Anterior cingulate cortex (tissue), 58 donors: ENCODE data around the gene SLC4A3.
"Not testable (repeated sequence)": the region's sequence is repeated elsewhere in the genome, so short reads cannot be mapped to it uniquely, and the experiment has no call there.

Source experiments
- DNase-seq, 58 donors: peaks; one replicate each; lab custom pipeline; 2025; lab: John Stamatoyannopoulos, UW

Gene SLC4A3

GRCh38 chr2:219643084-219643473, 15.6 kb downstream of the SLC4A3 start:
- no peak for DNase-seq

DNA sequence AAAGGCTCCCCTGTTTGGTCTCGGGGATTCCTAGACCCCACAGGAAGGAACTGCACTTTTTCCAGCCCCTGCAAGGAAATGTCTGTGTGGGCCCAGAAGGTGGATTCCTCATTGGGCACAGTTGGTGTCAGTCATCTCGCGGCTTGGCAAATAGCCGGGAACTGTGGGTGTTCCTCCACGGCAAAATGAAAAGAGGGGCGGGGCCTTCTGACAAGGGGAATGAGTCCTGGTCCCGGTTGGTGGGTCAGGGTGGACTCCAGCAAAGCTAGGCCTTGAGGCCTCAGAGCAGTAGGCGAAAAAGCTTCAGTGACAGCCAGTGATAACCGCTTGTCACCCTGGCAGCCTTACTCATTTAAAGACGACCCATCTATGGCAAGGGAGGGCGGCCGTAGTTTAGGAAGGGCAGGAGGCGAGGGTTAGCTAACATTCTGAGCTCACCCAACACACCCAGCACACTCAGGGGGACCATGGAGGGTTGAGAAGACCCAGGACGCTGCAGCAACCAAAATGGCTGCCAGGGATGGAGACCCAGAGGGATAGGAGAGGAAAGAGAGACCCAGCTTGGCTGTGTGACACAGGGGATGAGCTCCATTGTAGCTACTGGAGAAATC, 16.5 kb downstream of the SLC4A3 start:
- DNase-seq, result no peak

- peak in 7 of 58 donors; percentile 18 to 47 (median 37) for DNase-seq
Observed at GRCh38 chr2:219644801-219645480, 17.5 kb downstream of the SLC4A3 start.

DNA sequence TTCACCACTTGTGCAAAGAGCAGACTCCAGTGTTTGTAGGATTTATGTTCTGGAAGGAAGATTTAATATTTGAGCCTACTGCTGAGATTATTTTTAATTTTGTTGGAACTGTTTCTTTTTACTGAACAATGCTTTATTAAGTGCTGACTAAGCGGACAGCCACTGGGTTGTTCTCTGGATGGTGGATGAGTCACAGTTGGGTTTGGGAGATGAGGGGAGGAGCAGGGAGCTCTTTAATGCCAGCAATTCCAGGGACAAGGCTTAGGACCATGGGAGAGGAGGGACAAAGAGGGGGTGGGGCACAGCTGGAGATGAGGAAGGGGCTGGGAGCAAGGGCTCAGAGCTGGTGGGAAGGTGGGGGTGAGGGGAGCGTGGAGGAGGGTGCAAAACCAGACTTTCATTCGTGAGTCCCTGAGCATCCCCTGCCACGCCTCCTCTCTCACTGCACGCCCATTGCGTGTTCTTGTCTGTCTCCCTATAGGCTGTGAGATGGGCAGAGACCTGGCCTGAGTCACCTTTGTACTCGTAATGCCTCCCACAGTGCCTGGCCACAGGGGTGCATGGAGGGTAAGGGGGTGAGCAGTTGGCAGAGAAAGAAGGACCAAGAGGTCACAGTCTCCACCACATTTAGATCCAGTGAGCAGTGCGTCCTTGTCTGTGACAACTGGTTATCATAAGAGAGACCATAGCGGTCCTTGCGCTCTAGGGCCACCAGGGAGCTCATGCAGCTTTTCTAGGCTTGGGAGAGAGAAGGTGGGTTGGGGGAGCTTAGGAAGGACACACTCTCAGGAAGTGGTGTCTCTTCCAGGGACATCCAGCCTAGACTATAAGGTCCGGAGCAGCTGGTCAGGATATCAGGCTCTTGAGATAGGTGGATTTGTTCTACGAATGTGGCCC, 18.4 kb downstream of the SLC4A3 start:
- peak in 3 of 58 donors; percentile 14 to 63 (median 24) for DNase-seq

DNA sequence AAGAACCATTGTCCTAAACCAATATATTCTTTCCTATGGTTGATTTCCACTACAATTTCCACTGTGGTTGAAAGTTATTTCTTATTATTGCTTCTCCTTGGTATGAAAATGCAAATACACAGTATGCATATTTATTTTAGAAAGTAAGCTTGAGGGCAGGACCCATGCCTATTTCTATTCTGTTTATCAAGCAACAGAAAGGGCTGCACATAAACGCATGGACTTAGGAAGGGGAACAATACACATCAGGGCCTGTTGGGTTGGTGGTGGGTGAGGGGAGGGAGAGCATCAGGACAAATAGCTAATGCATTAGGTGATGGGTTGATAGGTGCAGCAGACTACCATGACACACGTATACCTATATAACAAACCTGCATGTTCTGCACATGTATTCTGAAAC, 20.7 kb downstream of the SLC4A3 start:
- no peak for DNase-seq

DNA sequence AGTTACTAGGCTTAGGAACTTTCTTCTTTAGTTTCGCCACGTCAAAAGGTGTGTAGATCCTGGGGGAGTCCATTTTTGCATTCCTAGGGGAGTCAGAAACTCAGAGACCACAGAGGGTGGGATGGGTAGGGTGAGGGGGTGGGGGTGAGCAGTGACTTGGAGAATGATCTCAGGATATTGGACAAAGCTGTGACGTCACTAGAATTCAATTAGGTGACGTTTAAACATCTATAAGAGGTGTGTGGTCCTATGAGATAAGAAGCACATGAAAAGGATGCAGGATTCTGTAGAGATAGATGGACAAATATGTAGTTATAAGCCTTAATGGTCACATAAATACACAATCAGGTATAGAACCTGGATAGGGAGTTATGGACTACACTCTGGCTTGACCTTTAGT, 21.5 kb downstream of the SLC4A3 start:
- no peak for DNase-seq

DNA sequence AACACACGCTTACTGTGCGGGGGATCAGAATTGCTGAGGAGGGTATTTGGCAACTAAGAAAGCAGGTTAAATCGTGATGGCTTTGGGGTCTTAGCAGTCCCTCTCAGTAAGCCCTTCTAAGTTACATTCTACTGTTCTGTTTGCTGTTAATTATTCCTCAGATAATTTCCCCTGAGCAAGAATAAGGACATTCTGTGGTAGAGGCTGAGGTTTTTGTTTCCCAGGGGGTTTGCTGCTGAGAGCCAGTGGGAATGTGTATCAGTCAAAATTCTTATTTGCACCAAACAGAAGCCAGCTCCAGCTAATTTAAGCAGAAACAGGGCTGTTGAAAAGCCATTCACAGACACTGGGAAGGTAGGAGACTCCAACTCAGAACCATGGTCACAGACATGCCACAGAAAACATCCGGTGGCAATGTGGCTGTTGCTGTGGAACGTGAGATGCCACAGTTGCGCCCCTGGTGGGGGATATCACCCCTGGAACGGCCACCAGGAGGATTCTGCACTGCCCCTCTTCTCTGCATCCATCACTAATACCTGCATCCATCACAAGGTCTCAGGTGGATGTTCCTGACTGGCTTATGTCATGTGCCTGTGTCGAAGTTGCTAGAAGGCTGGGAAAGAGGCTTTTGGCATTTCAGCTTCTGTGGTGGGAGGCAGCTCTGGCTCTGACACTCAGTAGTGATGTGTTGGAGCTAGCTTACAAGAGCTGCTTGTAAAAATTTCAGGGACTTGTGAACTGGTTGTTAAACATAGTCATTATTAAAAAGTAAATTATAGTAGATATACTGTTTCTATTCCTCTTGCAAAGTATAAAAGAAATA, 23.2 kb downstream of the SLC4A3 start:
- no peak for DNase-seq

- DNase-seq, result not testable (repeated sequence)
Observed at GRCh38 chr2:219651656-219652055, 24.2 kb downstream of the SLC4A3 start.

GRCh38 chr2:219656526-219656925, 29.1 kb downstream of the SLC4A3 start:
- DNase-seq, result no peak

DNA sequence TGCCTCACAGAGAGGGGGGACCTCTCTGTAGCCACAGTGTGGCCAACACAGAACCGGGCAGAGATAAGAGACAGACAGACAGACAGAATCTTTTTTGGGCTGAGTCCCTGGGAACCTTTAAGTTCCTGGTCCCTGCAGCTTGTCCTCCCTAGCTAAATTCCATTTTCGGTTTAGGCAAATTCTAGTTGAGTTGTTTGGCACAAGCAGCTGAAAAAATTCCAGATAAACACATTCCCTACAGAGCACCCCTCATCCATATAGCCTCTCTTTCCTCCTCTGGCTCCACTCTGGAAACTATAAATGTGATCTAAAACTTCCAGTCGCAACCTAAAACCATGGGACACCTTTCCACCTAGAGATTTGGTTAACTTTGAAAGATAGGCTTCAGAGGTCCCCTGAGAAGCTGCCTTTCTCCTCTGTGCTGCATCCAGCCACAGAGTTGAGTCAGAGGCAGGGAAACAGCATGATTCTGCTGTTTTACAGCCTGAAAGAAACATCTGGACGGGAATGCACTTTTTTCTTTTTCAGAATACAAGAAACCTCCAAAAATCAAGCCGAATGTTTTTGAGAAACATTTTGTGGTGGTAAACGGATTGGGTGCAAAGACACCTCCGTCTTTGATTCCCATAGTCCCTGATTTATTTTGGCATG, 30.9 kb downstream of the SLC4A3 start:
- no peak for DNase-seq

GRCh38 chr2:219658874-219659273, 31.4 kb downstream of the SLC4A3 start:
- DNase-seq, result no peak

DNA sequence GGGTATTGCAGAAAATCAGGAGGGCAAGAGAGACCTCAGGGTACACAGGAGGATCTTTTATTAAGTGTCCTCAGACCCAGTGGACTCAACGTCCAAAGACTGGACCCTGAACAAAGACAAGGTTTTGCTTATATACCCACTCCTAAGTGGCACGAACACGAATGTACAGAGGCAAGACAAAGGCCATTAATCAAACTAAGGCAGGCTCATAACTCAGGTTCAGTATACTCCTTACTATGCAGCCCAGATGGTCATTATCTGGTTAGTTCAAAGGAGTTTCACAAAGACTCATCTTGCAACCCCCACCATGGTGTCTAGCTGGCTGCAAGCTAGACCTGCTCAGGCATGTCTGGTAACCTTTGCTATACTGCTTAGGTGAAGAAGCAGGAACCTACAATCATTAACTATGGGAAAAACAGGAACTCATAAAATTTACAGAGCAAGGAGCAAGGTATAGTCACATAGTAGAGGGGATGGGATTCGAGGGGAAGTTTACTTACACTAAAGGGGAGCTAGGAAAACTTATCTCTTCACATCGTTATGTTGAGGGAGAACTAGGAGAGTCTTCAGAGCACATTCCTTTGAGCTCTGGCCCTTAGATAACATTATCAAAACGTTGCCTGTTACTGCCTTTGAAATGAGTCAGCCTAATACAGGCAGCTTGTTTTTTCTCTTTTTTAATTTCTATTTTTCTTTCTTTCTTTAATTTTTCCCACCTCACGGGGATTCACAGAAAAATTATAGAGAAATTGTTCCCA, 33.9 kb downstream of the SLC4A3 start:
- no peak for DNase-seq

GRCh38 chr2:219661955-219662395, 34.5 kb downstream of the SLC4A3 start:
- DNase-seq, result no peak

GRCh38 chr2:219662566-219662965, 35.1 kb downstream of the SLC4A3 start:
- DNase-seq, result no peak

DNA sequence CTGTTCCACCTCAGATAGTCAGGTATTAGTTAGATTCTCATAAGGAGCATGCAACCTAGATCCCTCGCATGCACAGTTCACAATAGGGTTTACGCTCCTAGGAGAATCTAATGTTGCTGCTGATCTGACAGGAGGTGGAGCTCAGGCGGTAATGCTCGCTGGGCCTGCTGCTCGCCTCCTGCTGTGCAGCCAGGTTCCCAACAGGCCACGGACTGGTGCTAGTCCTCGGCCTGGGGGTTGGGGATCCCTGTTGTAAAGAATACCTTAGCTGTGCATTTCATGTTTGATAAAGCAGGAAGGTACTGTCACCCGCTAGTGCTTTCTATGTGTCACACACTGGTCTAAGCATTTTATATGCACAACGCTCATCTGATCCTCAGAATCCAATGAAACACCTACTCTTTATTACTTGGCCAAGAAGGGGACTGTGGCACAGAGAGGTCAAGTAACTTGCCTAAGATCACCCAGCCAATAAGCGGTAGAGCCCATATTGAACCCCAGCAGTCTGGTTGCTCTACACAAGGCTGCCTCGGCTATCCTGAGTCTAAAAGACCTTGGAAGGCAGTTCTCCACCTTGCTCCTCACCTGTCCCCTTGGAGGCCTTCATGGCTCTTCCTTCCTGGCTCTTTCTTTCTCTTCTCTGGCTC, 35.8 kb downstream of the SLC4A3 start:
- no peak for DNase-seq

DNA sequence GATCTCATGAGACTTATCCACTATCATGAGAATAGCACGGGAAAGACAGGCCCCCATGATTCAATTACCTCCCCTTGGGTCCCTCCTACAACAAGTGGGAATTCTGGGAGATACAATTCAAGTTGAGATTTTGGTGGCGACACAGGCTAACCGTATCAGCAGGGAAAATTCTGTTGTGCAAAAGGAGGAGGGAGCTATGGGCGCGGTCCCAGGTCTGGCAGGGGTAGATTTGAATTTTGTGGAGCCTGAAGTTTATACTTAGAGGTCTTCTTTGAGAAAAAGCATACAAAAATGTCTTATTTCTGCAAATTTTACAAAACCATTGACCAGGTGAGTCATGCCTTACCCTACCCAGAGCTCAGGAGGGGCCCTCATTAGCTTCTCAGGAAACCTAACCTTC, 36.6 kb downstream of the SLC4A3 start:
- no peak for DNase-seq

- DNase-seq, result peak in 7 of 58 donors; percentile 4 to 31 (median 15)
Observed at GRCh38 chr2:219664944-219665343, 37.5 kb downstream of the SLC4A3 start.

GRCh38 chr2:219665926-219666325, 38.5 kb downstream of the SLC4A3 start:
- no peak for DNase-seq

DNA sequence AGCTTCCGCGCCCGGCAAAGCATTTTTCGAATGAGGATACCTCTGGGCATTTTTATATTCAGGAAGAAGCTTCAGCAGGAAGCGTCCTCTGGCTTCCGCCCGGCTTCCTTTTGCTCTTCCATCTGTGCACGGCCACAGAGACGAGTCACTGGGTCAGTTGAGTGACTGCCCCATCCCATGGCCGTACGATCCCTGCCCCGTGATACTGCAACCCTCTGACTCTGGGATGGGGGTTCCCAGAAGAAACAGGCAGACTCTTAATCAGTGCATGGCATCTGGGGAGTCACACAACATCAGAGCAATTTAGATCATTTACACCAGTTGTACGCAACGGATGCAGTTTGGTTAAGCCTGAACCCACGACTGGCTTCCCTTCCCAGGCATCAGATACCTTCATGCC, 40.9 kb downstream of the SLC4A3 start:
- no peak for DNase-seq
